Measurements from ENCODE around the gene ZNF200.
"Not testable (repeated sequence)": the region's sequence is repeated elsewhere in the genome, so short reads cannot be mapped to it uniquely, and the experiment has no call there.

The ZNF200 gene

GRCh38 chr16:3276679-3277078 lies 41.7 kb upstream of the ZNF200 start:
- no peak for TF ChIP-seq CTCF (conservative IDR thresholded peaks at IDR 0.05; ENCODE audit: low read length)
- DNase-seq (ENCODE audit: low read depth), result no peak
- no peak overlapping the region for H3K4me3 ChIP-seq (ENCODE audit: low read length)

DNA sequence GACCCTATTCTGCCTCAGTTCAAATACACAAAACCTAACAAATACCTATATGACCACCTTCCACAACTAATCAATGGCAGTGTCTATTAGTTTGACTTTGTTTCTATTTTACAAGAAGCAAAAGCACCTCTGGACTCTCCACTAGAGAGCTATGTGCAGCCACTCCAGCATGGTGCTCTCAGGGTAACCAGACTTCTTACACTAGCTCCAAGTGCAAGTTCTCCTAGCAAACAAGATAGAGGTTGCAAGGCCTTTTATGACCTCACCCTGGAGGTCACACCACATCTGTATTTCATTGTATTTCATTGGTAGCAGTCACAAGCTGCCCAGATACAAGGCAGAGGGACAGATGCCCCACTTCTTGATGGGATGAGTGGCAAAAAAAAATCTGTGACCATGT lies 40.0 kb upstream of the ZNF200 start:
- H3K4me3 ChIP-seq (ENCODE audit: low read length), result no peak overlapping the region
- DNase-seq (ENCODE audit: low read depth), result no peak
- no peak for TF ChIP-seq CTCF (conservative IDR thresholded peaks at IDR 0.05; ENCODE audit: low read length)

- no peak for DNase-seq (ENCODE audit: low read depth)
- no peak for TF ChIP-seq CTCF (conservative IDR thresholded peaks at IDR 0.05; ENCODE audit: low read length)
- H3K4me3 ChIP-seq (ENCODE audit: low read length), result no peak overlapping the region
These were observed 39.5 kb upstream of the ZNF200 start for GRCh38 chr16:3274490-3274889.

GRCh38 chr16:3271281-3271680 lies 36.3 kb upstream of the ZNF200 start:
- H3K4me3 ChIP-seq (ENCODE audit: low read length); DNase-seq (ENCODE audit: low read depth): not testable (repeated sequence)

DNA sequence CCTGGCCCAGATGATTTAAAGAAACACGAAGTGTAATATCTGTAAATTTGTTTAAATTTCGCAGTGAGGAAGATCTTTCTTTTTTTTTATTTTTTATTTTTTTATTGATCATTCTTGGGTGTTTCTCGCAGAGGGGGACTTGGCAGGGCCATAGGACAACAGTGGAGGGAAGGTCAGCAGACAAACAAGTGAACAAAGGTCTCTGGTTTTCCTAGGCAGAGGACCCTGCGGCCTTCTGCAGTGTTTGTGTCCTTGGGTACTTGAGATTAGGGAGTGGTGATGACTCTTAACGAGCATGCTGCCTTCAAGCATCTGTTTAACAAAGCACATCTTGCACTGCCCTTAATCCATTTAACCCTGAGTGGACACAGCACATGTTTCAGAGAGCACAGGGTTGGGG lies 35.8 kb upstream of the ZNF200 start:
- DNase-seq (ENCODE audit: low read depth); H3K4me3 ChIP-seq (ENCODE audit: low read length): not testable (repeated sequence)

- H3K4me3 ChIP-seq (ENCODE audit: low read length), result no peak overlapping the region
- TF ChIP-seq CTCF (conservative IDR thresholded peaks at IDR 0.05; ENCODE audit: low read length), result no peak
- no peak for DNase-seq (ENCODE audit: low read depth)
These were observed 33.3 kb upstream of the ZNF200 start for GRCh38 chr16:3268294-3268693.

DNA sequence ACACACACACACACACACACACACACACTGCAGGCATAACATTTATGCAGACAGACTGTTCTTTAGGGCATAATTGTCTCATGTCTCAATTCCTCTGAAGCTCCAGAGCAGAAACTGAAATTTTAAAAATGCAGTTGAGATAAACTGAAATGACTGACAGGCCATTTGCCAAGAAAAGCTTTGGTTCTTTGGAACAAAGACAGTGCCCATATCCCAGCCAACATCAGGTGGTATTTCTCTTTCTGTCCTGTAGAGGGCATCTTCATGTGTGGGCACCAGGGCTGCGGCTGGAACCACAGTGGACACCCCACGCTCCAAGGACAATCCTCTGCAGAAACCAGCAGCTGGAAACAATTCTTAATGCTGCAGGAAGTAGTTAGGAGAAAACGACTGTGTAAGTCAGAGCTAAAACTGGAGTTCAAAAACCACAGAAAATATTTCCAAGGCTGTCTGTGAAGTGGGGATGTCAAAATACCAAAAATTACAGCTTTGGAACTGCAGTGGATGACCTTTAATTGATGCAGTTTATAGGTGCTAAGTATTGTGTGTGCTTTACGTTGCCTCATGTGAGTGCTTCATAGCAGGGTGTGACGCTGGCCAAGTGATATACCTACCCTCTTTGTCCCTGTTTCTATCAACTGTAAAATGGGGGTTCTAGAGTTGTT lies 32.0 kb upstream of the ZNF200 start:
- peak; percentile 81 for TF ChIP-seq CTCF (conservative IDR thresholded peaks at IDR 0.05; ENCODE audit: low read length)
- peak; percentile 95 for DNase-seq (ENCODE audit: low read depth)
- H3K4me3 ChIP-seq (ENCODE audit: low read length), result no peak overlapping the region

DNA sequence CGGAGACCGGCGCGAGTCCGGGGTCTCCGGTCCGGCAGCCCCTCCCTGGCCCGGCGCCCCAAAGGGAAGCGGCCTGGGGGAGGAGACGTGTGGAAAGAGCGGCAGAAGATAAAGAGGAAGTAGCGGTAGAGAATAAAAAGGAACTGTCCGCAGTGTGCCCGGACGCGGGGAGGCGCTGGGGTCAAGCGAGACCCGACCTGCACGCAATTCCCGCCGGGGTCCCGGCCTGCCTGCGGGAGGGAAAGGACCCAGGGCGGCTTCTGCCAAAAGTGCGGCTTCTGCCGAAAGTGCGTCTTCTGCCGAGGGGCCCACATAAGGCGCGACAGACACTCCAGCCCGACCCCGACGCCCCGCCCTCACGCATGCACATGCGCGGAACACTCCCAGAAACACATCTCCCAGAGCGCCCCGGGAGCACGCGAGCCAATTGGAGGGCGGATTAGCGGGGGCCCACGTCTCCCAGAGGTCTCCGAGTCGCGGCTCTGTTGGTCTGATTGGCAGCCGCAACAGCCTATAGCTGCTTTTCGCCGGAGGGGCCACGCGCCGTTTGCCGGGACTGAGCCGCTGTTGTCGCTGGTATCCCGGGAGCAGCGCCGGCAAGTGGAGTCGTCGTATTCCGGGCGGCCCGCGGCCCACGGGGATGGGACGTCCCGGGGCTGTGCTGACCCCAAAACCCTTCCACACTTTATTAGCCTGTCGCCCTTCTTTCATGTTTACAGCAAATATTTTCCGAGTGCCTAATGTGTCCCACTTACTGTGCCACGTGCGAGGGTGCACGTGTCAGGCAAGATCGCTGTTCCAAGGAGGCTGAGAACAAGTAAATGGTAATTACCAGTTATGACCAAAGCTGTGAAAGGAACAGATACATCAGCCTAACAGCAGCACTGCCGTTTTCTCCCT lies 29.4 kb upstream of the ZNF200 start:
- TF ChIP-seq CTCF (conservative IDR thresholded peaks at IDR 0.05; ENCODE audit: low read length), result peak; percentile 33
- peak overlapping the region; percentile 87 for H3K4me3 ChIP-seq (ENCODE audit: low read length)
- DNase-seq (ENCODE audit: low read depth), result peak; percentile 99

Measured in AG10803 (cell line).